Activated CD8-positive, alpha-beta memory T cell treated with anti-CD3 and anti-CD28 coated beads, Interleukin-2, amount 50 U/mL, for 1 hour (primary cell): ENCODE measurements around the gene DCUN1D3.
"Not testable (repeated sequence)": the region's sequence is repeated elsewhere in the genome, so short reads cannot be mapped to it uniquely, and the experiment has no call there.

ENCODE experiments used
- DNase-seq: peaks from one replicate; pipeline ENCODE4 v3.0.0-alpha.2; 2020; ENCODE audit errors: extremely low read depth

The DCUN1D3 gene

DNA sequence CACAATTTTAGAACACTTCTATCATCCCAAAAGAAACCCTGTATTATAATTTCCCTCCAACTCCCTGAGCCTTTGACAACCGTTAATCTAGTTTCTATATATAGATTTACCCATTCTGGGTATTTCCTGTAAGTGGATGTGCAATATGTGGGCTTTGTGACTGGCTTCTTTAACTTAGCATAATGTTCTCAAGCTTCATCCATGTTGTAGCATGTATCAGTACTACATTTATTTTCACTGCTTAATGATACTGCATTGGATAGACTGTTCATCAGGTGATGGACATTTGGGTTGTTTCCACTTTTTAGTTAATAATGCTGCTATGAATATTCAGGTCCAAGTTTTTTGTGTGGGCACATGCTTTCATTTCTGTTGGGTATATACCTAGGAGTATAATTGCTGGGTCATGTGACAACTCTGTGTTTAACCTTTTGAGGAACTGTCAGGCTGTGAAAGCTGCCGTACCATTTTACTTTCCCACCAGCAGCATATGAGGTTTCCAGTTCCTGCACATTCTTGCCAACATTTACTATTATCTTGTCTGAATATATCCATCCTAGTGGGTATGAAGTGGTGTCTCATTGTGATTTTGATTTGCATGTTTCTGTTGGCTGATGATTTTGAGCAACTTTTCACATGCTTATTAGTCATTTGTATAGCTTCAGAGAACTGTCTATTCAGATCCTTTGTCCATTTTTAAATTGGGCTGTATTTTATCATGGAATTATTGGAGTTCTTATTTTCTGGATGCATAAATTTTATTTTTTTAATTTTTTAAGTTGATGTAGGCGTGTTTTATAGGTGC lies 77.4 kb downstream of the DCUN1D3 start:
- DNase-seq: no peak

DNA sequence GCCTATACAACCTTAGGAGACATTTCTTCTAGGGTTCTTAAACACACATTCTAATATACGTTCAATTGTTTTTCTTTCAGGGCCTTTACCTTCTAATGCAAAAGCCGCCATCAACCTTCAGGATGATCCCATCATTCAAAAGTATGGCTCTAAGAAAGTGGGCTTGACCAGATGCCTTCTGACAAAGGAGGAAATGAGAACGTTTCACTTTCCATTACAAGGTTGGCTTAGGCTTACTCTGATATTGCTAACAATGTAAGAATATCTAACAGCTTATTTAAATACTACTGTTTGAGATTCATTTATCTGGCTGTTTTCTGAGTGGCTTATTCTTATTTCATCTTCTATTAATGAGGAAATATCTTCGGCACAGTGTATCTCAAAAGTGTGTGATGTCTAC lies 78.5 kb downstream of the DCUN1D3 start:
- DNase-seq: no peak

DNA sequence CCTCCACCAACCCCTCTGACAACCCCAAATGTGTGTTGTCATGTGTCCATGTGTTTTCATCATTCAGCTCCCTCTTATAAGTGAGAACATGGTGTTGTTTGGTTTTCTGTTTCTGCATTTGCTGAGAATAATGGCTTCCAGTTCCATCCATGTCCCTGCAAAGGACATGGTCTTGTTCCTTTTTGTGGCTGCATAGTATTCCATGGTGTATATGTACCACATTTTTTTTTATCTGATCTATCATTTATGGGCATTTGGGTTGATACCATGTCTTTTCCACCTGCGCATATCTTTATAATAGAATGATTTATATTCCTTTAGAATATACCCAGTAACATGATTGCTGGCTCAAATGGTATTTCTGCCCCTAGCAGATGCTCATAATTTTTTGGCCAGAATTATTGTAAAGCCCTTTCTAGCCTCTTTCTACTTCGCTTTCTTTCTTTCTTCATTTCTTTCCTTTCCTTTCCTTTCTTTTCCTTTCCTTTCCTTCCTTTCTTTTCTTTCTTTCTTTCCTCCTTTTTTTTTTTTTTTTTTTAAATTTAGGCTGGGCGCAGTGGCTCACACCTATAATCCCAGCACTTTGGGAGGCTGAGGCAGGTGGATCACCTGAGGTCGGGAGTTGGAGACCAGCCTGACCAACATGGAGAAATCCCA lies 81.1 kb downstream of the DCUN1D3 start:
- no peak for DNase-seq

DNA sequence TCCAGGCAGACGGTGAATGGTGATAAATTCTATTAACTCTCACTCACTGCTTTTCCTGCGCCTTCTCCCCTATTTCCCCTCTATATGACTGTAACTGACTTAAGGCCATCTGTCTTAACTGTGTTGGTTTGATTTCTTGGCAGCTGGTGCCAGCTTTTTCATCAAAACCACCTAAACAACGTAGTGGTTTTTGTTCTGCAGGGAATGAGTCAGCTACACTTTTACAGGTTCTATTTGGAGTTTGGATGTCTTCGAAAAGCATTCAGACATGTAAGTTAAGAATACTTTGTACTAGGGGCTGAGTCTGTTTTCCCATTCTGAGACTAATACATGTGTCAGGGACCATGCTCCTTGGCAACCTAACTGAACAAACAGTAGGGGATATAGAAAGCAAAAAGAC lies 85.4 kb downstream of the DCUN1D3 start:
- DNase-seq: no peak

DNA sequence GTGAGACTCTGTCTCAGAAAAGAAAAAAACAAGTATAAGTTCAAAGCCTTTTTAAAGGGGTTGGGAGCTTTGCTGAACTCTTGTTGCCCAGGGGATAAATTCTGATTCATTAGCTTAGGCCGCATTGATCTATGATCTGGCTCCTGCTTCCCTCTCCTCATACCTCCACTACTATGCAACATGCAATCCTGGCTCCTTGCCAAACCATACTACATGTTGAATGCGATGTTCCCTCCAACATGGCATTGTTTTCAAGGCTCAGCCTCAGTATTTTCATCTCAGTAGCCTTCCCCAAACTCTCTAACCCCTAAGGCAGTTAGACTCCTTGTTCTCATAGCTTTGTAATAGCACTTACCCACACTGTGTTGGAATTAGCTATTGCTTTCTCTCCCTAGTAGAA lies 87.6 kb downstream of the DCUN1D3 start:
- no peak for DNase-seq

DNA sequence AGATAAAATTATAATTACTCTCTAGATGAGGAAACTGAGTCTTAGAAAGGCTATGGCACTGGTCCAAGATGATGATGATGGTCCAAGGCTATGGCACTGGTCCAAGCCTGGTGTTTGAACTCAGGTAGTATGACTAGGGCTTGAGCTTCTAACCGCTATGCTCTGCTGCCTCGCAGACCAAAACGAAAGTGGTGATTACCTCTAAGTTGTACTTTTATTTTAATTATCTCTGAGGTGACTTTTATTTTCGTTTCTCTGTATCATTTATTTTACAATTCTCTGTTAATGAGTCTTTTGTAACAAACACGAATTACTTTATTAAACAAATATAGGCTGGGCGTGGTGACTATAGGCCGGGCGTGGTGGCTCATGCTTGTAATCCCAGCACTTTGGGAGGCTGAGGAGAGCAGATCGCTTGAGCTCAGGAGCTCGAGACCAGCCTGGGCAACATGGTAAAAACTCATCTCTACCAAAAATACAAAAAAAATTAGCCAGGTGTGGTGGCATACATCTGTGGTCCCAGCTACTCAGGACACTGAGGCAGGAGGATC lies 88.2 kb downstream of the DCUN1D3 start:
- DNase-seq: no peak

DNA sequence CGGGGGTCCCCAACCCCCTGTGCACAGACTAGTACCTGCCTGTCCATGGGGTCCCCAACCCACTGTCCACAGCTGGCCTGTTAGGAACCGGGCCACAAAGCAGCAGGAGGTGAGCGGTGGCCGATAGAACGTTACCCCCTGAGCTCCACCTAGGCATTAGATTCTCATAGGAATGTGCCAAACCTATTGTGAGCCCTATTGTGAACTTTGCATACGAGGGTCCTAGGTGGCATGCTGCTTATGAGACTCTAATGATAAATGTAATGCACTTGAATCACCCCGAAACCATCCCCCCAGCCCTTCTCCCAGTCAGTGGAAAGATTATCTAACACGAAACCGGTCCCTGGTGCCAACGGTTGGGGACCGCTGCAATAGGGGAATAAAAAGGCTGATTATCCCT lies 92.3 kb downstream of the DCUN1D3 start:
- no peak for DNase-seq

DNA sequence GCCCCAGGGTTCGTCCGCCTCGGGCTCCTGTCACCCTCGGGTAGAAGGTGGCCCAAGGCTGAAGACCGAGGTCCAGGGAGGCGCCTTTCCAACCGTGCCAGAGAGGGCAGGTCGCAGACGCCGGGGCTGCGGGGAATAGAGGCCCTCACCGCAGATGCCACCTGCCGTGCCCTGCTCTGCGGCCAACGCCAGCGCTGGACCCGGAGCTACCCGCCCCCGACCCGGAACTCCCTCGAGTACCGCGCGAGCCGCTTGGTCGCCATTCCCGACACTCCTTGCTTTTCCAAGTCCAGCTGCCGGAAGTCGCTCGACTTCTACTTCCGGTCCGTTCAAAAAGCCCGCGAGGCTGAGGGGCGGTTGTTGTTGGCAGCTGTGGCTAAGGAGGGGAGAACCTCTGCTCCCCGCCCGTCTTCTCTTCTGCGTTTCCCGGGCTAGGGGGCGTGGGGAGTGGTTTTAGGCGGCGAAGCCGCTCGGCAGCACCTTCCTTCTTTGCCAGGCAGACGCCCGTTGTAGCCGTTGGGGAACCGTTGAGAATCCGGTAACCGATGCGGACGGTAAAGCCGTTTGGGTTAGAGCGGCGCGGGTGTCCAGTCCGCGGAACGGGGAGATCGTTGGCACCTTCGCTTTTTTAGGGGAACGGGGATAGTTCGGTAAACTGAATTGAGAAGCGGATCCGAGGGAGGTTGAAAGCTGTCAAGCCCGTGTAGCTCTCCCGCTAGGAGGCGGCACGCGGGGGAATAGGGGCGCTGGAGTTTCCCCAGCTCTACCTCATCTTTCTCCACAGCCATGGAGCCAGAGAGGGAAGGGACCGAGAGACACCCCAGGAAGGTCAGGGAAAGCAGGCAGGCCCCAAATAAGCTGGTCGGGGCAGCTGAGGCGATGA lies 93.7 kb downstream of the DCUN1D3 start, which contains the start of the genes ERI2 and REXO5:
TSS of gene ERI2 (minus strand) at position 305 of the 883 bp plus-strand sequence. CDS start at position 263, 42 bp downstream.
TSS of gene REXO5 (plus strand) at position 360 of the 883 bp plus-strand sequence. CDS start at position 787, 427 bp downstream.
- DNase-seq: peak; percentile 35

DNA sequence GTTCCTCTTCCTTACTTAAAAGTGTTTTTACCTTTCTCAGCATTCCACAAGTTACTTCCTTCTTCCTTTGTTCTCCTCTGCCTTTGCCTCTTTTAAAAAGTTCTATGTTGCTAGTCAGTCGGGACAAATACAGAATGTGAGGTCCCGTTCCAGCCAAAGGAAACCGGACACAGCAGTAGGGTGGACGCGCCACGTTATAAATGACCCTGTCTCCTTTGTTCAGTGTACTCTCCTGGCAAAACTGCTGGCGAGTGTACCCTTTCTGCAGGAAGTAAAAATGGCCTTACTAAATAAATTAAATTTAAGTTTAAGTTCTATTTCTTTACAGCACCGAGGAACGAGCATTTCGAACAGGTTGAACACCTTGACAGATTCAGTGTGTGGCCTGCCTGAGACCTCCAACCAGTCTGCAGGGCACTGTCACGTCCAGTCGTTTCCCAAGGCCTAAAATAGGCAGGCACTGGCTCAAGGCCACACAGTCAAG lies 94.4 kb downstream of the DCUN1D3 start:
- not testable (repeated sequence) for DNase-seq
